ENCODE measurements around the gene PRADC1.
"Not testable (repeated sequence)": the region's sequence is repeated elsewhere in the genome, so short reads cannot be mapped to it uniquely, and the experiment has no call there.

The PRADC1 gene

GRCh38 chr2:73233154-73233931 is at the start of gene PRADC1:
Gene PRADC1 (minus strand): TSS chr2:73233239. CDS start chr2:73233160, 79 bp downstream.
- peak; percentile 97 for DNase-seq

GRCh38 chr2:73281244-73281643 is 48.2 kb upstream of the PRADC1 start:
- DNase-seq, result no peak

- no peak for DNase-seq
Observed at GRCh38 chr2:73279852-73280251, 46.8 kb upstream of the PRADC1 start.

DNA sequence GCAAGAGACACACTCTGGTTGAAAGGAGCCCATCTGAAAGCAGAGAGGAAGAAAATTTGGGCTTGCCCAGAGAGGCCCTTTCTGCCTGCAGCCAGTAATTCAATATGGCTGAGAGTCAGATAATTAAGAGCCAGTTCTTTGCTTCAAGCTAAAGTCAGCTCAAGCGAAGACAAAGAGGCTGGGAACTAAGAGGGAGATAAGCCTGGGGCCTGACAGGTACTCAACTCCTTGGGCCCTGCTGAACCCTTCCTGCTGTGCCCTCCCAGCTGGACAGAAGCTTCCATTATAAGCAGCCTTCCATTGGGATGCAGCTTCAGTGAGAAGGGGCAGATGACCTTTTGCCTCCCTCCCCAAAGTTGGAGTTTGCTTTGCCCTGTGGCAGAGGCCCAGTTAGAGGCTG is 39.2 kb upstream of the PRADC1 start:
- no peak for DNase-seq

GRCh38 chr2:73269686-73270465 is 36.8 kb upstream of the PRADC1 start:
- peak; percentile 30 for DNase-seq

- DNase-seq, result peak; percentile 85
Observed at GRCh38 chr2:73268830-73269685, 36.0 kb upstream of the PRADC1 start.

DNA sequence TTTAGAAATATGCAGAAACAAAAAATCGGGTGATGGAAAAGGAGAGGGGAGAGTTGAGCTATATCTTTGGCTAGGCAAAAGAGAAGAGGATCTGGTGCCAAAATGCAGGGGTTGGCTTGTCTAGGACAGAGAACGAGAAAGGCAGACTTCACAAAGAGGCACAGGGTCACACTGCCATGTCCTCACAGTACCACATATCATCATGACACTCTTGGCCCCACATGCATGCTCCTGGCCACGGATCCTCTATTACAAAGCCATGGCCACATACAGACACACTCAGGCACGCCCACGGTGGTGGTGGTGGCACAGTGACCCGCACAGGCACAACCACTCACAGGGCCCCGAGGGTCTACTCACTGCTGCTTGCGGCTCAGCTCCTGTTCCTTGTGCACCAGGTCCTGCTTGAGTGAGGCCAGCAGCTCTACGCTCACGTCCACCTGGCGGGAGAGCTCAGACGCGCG is 35.4 kb upstream of the PRADC1 start:
- DNase-seq, result no peak

DNA sequence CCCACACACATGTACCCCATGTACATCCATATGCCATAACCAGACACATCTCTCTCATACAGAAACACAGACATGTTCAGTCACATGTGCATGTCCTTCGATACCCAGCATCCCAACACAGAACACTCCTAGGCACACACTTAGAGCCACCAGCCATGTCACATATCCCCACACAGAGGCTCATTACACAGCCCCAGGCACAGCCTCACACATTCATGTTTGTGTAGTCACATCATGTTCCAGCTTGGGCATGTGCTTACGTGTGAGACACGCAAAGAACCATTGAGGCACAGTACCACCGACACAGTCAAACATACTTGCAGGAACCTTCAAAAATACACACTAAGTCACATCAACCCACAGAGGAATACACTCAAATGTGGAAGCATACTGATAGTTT is 34.0 kb upstream of the PRADC1 start:
- DNase-seq, result no peak

GRCh38 chr2:73266061-73266901 is 33.2 kb upstream of the PRADC1 start:
- no peak for DNase-seq

DNA sequence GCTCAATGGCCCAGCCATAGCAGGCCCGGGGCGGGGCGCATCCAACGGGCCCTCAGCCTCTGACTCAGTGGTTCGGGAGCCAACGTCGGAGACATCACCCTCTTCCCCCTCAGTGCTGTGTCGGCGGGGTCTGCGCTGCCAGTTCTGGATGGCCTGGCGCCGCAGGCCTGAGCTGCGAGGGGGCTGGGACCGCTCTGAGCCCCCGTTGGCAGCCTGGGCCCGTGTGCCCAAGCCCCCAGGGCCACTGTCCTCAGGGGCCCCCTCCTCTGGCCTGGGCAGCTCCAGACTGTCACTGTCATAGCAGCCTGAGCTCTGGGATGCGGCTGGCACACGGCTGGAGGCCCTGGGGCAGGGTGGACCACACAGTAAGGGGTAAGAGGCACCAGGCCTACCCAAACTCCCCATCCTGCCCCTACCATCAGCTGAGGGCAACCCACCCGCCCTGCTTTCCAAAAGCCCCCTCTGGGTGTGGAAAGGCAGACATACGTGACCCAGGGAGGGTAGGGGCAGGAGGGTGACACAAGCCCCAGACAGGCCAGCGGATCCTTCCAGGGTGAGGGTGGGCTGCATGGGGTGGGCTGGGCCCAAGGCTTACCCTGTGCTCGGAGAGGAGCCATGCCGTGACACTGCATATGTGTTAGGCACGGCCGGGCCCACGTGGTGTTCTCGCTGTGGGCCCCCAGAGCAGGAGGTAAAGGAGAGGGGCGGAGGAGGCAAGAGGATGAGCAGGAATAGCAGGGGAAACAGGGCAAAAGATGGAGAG is 32.4 kb upstream of the PRADC1 start:
- no peak for DNase-seq

DNA sequence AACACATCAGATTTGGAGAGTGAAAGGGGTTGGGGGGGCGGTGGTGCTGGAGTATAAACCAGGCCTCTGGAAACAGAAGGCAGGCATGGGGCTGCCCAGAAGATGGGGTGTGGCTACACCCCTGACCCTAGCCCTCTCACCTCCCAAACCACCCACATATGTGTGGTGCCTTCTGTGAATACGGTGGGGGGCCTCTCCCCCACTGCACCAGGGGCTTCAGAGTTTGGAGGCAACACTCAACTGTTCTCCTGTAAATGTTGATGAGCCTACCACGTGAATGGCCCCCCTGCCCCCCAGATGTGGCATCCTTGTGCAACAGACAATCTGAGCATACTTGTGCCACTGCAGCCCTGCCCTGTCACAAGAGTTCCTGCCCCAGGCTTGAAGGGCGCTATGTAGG is 31.7 kb upstream of the PRADC1 start:
- DNase-seq, result no peak

DNA sequence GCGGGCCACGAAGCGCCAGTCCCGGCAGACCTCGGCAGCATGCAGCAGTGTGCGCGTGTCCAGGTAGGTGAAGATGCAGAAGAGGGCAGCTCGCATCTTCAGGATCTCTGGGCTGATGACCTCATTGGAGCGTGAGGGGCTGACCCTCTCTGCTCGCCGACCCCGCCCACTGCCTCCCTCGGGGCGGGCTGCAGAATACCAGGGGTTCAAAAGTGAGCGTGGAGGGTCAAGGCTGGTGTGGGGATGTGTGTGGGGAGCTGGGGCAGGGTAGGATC is 31.2 kb upstream of the PRADC1 start:
- no peak for DNase-seq

GRCh38 chr2:73263540-73264331 is 30.7 kb upstream of the PRADC1 start:
- no peak for DNase-seq

DNA sequence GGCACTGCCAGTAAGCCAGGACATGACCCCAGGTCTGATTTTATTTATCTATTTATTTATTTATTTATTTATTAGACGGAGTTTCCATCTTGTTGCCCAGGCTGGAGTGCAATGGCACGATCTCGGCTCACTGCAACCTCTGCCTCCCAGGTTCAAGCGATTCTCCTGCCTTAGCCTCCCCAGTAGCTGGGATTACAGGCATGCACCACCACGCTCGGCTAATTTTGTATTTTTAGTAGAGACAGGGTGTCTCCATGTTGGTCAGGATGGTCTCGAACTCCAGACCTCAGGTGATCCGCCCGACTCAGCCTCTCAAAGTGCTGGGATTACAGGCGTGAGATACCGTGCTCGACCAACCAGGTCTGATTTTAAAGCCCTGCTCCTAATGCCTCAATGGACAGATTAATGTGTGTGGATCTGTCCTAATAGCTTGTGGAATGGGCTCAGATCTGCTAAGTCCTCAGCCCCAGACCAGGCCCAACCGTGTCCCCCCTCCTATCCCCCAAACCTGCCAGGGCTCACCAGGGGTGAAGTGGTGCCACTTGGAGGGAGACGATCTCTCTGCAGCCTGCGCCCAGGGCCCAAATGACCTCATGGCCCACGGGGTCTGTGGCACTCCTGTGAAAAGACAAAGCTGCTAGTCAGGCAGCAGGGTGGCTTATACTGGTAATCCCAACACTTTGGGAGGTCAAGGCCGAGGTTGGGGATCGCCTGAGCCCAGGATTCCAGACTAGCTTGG is 29.8 kb upstream of the PRADC1 start:
- DNase-seq, result not testable (repeated sequence)

DNA sequence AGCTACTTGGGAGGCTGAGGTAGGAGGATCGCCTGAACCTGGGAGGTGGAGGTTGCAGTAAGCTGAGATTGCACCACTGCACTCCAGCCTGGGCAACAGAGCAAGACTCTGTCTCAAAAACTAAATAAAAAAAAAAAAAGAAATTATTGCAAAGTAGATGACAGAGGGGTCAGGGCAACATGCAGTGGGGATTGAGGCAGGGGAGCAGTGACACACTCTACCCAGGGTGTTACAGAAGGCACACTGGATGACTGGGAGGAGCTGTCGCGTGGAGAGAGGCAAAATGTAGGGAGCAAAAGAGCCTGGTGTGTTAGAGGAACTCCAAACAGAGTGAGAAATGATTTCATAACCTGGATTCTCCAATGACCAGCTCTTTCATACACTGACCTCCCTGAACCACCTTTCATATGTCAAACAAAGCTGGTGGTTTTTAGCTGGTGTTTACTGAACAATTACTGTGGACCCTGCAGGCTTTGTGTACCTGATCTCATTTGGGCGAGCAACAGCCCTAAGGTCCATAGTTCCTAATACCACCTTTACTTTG is 29.1 kb upstream of the PRADC1 start:
- DNase-seq, result no peak

GRCh38 chr2:73260338-73260984 is 27.4 kb upstream of the PRADC1 start:
- no peak for DNase-seq

GRCh38 chr2:73259704-73260337 is 26.8 kb upstream of the PRADC1 start:
- DNase-seq, result no peak

DNA sequence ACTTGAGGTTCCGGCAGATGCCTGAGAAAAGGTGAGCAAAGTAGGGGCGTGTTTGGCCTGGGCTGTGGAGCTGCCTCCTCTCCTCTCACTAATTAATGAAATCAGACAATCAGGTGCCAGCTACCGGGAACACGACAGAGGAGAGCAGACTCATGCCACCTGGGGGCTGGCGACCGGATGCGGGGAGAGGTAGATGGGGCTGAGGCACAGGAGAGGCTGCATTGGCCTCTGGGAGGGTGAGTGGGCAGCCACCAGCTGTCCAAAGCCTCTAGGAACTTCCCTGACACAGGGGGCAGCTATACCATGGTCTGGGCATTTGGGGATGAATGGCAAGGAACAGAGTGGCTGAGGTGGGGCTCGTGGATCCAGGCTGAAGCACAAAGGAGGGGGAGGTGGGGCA is 26.2 kb upstream of the PRADC1 start:
- DNase-seq, result no peak

- no peak for DNase-seq
Observed at GRCh38 chr2:73258913-73259215, 25.8 kb upstream of the PRADC1 start.

All from NCI-H1105 treated with DMSO at 0.1 percent for 48 hours (cell line).